NCI-H2196 (cell line): Measurements from ENCODE around the gene LGALS9.
"Not testable (repeated sequence)": the region's sequence is repeated elsewhere in the genome, so short reads cannot be mapped to it uniquely, and the experiment has no call there.

Source experiments
- DNase-seq: peaks from one replicate; lab custom pipeline; 2025; ENCODE audit not compliant: unreplicated experiment; lab: John Stamatoyannopoulos, UW

LGALS9 gene

DNA sequence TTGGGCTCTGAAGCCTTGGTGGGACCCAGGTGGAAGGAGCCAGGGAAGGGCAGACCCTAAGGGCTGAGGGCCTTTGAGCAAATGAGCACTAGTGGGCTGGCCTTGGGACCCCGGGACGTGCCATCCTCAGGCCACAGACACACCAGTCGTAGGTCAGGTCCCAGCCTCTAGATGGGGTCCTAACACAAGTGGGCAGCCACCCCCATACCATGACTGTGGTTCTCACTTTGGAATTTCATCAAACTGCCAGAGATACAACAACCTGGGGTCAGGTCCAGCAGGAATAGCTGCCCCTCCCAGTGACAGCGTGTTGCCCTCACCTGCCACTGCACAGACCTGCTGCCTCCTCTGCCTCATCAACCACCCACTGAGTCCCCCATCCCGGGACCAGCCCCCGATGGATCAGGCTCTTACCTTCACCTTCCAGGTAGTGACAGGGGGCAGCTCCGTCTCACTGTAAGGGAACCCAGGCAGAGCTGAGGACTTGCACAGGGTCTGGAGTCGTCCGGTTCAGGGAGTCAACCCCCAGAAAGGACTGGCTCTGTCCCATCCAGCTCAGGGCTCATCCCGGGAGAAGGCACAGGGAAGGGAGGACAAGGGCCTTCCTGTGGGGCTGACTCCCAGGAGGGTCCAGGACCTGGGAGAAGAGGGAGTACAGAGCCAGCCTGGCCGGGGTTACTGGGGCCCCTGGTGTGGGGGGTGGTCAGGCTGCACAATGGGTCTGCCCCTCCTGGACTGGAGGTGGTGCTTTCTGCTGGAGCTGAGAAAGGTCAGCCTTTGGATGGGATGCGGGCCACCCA is 40.0 kb downstream of the LGALS9 start:
- no peak for DNase-seq

GRCh38 chr17:27671591-27671910 is 40.6 kb downstream of the LGALS9 start:
- no peak for DNase-seq

DNA sequence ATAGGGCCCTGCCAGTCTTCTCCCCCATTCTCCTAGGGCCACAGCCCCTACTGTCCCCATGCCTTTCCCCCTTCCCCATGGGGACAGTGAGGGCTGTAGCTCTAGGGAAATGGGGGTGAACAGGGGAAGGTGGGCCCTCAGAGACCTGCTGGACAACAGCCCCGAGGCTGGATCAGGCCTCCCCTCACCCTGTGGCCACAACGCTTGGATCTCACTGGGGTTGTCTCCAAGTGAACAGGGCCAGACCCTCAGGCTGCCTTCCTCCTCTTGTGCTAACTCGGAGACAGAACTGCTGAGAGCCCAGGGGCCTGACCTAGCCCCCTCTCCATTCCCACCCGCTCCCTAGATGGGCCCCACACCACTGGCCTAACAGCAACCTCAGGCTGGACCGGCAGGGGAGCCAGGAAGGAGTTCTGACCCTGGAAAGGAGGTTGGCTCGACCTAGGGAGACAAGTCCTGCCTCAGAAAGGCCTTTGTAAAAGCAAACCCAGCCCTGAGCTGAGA is 41.0 kb downstream of the LGALS9 start:
- not testable (repeated sequence) for DNase-seq

DNA sequence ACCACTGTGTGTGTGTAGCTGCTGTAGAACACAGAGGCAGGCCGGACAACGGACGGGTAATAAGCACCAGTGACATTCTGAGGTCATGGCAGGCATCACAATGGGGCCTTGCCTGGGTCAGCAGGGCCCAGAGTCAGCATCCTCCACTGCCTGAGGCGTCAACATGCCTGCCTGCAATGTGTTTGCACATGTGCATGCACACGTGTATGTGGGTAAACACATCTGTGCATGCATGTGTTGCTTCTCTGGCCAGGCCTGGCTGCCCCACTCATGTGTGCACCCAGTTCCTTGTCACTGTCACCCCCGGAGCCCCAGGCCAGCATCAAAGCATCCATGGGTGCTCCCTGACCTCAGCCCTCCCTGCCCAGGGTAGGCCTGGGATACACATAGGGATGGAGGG is 43.3 kb downstream of the LGALS9 start:
- no peak for DNase-seq

DNA sequence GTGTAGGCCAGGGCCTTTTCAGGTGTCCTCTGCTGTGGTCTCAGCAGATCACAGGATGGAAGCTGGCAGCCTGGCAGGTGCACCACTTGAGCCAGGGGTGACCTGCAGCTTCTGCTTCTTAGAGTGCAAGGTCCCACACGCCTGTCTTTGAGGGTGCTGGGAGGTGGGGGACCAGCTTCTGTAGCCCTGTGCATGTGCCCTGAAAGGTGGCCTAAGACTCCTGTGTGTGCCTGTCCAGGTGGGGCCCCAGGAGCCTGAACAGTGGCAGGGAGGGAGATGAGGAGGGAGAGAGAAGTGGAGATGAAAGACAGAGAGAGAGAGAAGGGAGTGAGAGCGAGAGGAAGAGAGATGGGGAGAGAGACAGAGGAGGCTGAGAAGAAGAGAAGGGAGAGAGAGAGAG is 46.2 kb downstream of the LGALS9 start:
- no peak for DNase-seq

GRCh38 chr17:27686322-27686721 is 55.3 kb downstream of the LGALS9 start:
- not testable (repeated sequence) for DNase-seq

DNA sequence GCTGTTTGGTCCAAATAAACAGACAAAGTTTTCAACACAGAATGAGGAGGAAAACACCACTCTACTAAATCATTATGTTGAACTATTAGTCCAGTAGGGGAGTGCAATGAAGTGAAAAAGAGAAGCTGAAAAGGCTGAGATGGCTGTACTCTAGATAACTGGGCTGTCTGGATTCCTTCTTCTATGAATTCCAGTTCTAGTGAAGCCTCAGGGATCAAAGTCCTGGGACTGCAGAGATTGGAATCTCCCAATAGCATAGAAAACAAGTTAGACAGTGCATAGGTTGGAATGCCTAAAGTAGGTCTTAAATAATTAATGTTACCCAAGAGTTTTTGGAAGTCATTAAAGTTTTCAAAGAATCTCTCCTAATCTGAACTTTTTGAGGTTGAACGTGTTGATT is 59.9 kb downstream of the LGALS9 start:
- no peak for DNase-seq

DNA sequence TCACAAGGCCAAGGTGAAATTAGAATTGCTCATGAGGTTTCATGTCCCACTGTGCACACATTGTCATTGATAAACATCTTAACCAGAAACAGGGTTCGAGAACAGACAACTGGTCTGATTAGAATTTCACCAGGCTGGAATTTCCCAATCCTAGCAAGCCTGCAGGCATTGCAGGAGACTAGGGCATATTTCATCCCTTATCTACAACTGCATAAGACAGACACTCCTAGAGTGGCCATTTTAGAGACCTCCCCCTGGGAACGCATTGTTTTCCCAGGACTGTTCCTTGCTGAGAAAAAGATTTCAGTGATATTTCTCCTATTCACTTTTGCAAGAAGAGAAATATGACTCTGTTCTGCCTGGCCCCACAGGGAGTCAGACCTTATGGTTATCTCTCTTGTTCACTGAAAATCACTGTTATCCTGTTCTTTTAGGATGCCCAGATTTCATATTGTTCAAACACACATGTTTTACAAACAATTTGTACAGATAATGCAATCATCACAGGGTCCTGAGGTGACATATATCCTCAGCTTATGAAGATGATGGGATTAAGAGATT is 64.3 kb downstream of the LGALS9 start:
- not testable (repeated sequence) for DNase-seq
